NCI-H187 (cell line): ENCODE measurements around the gene COL18A1.

ENCODE experiments used
- DNase-seq, 2 experiments: peaks; one replicate each; lab custom pipeline; 2025; lab: John Stamatoyannopoulos, UW

Gene COL18A1

DNA sequence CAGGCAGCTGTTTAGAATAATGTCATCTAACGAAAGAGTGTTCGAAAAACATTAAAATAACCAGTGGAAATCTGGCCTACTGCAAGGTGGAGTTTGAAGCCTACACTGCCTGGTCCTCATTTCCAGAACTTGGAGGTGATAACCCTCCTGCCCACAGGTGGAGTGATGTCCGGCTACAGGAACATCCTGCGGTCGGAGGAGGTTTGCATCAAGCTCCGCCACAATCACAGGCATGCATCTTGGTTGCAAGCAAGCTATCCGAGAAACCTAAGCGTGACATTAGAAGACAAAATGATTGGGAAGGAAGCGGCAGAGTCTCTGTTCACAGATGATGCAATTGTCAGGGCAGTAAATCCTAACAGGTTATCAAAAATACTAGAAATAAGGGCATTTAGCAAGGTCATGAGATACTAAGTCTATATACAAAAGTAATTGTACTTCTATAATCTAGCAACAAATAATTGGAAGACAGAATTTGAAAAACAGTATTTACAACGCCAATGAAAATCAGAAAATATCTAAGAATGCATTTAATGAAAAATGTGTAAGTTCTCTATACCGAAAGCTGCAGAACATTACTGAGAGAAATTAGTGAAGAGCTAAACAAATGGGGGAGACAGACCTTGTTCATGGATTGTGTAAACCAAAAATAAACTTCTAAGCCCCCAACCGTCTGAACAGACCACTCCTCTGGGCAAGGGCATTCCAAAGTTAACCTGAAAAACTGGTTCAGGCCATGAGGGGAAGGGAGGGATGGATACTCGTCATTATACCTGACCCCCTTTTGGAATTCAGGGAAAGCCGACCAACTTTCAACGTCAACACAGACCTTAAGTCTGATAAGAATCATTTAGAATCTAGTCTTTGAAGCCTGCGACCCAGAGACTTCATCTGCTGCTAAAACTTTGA lies 141.9 kb downstream of the COL18A1 start:
- DNase-seq = no peak

DNA sequence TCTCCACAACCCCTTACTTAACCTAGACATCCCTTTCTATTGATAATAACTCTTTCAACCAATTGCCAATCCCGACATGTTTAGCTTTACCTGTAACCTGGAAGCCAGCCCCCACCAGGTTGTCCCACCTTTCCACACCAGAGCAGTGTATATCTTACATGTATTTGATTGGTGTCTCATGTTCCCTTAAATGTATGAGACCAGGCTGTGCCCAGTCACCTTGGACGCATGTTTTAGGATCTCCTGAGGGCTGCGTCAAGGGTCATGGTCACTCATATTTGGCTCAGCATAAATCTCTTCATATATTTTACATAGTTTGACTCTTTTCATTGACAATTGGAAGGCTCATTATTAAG lies 142.6 kb downstream of the COL18A1 start:
- DNase-seq = no peak

DNA sequence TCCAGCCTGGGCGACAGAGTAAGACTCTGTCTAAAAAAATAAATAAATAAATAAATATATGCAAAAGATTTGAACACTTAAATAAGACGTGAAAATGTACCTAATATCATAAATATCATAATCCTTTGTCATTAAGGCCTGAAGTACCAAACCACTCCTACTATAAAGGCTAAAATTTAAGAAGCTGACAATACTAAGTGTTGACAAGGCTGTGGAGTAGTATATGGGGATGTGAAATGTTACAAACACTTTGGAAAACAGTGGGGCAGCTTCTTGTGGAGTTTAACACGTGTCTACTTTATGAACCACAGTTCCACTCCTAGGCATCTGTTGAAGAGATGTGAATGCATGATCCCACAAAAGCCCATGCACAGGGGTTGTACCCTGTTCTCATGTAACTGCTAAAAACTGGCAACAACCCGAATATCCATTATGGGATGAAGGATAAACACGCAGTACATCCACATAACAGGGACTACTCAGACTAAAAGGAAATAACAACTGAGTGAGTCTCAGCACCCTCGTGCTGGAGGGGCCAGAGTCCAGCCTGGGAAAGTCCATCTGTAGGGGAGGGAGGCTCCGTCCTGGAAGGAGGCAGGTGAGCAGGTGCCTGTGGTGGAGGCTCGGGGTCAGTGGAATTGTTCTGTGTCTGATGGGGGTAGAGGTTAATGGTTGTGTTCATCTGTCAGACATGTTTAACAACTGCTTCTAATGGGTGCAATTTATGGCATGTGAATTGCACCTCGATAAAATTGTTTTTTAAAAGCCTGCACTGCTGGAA lies 143.9 kb downstream of the COL18A1 start:
- DNase-seq = no peak

DNA sequence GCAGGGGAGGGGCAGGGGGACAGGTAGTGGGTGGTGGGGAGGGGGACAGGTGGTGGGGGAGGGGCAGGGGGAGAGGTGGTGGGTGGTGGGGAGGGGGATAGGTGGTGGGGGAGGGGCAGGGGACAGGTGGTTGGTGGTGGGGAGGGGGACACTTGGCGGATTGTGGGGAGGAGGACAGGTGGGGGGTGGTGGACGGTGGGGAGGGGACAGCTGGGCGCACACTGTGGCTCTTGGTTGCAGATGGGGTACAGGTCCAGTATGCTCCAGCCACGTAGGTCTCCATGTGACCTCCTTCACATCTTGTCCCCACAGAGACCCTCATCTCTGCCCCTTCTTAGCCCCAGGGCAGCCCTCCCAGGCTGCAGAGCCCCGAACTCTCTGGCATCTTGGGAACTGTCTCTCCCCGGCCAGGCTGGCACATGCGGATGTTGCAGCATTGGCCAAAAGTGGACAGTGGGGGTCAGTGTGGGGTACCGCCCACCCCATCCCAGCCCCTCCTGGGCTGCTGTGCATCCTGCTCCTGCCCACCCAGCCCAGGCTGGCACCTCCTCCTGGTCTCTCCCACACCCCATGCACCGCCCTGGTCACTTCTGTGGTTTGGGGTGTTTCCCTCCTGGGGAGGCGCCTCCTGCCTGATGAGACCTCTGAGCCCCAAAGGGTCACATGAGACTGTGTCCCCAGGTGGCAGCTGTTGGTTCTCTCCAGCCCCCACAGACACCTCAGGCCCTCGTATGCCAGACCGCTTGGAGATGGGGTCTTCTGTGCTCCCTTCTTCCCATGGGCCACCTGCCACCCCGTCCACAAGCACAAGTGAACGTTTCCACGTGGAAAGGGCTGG lies 144.9 kb downstream of the COL18A1 start:
- no peak for DNase-seq

DNA sequence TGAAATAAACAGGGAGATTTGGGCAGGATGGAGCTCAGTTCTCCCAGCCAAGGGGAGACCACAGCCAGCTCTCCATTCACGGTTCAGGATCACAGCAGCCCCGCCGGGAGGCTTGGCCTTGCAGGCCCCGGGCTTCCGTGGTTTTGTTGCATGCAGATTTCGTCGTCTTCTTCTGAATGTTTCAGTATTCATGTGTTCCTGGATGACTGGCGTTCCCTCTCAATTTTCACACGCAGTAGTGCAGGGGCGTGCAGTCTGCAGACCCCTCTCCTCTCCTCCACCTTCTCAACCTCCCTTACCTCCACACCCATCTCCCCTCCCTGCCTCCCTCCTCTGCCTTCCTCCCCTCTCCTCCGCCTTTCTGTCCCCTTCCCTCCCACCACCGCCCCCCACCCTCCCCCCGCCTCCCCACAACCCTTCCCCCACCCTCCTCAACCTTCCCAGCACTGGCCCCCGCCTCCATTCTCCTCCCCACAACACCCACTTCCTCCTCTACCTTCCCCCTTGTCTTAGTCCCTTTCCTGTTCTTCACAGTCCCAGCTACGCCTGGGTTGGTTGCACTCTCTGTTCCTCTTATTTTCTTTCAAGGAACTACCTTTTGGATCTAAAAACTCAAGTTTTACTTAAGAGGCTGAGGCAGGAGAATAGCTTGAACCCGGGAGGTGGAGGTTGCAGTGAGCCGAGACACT lies 145.7 kb downstream of the COL18A1 start:
- no peak for DNase-seq

DNA sequence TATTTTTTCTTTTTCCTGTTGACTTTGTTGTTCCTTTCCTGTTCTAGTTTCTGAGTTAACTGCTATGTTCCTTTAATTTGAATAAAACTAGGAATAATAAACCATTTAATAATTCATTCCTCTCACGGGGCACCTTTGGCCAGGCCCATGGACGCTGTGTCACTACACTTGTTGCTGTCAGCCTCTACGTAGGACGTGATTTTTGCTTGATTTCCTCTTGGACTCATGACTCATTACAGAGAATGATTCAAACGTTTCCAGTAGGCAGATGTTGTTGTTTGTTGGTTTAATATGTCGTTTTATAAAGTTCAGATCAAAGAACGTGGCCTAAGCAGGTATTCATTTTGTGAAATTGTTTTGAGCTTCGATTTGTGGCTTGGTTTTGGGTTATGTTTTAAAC lies 146.4 kb downstream of the COL18A1 start:
- DNase-seq = no peak

DNA sequence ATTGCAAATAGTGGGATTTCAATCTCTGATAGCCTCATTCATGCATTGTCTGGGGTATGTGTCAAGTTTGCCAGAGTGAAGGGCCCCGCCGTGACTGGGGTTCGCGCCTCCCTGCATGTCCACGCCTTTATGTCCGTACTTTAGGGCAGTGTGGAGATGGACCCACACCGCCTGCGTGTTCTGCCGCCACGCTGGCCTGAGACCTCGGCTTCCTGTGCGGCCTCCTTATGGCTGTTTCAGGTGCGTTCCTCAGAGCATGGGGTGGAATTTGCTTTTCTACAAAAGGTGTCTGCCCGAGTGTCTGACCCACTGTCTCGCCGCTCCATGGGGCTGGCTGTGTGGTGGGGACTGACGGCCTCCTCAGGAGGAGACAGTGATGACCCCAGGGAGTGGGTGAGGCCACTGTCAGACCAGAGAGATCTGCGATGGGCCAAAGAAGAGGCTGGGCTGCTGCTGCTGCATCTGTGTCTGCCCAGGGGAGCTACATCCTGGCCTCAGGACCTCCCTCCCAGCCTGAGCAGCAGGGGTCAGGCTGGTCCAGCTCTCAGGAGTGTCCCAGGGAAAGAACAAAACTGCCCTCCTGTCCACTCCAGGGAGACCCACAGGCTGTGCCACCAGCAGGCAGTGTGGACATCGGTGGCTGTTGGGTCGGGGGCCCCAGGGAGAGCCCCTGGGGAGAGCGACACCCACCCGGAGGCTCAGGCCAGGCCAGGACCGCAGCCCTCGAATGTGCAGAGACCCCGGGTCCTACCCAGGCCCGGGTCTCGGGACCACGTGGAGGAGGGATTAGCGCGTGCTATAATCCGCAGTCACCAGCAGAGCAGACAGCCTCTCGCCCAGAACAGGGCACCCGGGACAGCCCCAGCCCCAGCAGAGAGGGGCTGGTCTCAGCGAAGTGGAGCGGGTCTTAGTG lies 147.1 kb downstream of the COL18A1 start:
- no peak for DNase-seq

DNA sequence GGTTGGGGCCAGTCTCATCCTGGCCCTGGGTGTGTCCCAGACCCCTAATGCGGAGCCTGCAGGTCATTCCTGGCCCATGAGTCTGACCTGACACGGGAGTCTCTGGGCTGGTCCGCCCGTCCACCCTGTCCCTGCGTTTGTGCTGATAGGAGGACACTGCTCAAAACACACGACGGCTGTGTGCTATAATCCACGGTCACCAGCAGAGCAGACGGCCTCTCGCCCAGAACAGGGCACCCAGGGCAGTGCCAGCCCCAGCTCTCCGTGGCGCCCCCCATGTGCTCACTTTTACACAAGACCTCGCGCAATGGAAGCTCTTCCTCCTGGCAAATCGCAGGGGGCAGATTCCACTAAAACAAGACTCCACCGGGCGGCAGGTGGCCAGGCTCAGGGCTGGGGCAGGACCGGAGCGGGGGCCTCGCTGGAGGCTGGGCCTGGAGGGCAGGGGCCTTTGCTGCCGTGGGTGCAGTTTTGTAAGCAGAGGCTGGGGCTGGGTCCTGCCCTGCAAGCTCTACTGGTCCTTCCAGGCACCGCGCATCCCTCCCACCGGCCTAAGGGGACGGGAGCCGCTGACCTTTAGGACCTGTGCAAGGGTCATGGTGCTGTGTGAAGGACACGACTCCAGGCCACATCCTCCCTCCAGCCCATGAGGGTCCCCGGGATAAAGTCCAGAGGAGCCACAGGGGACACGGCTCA lies 147.9 kb downstream of the COL18A1 start:
- no peak for DNase-seq

DNA sequence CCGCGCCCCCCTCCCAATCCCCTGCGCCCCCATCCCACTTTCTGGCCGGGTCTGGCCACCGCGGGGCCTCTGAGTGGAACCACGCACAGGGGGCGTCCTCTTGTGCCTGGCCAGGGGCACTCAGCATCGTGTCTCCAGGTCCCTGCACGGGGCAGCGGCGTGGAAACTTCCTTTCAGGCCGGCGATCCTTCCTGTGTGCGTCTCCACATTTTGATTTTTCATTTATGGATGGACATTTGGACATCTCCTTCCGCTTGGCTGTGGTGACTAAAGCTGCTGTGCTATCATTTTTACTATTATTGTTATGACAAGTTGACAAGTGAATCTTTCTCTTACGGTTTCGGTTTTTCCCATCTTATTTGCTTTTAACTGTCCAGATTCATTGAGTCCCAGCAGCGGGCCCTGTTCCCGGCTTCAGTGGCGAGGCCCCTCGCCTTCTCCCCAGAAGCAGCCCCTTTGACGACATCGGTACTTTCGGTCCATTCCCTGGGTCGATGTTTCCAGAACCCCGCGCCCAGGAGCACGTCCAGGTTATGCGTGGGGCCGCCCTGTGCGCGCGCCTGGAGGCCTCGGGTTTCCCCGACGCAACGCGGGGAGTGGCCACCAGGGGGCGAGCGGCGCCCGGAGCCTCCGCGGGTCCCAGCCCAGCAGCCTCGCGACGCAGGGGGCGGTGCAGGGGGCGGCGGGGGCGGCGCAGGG lies 149.7 kb downstream of the COL18A1 start:
- peak; percentile 24 to 28 for DNase-seq

DNA sequence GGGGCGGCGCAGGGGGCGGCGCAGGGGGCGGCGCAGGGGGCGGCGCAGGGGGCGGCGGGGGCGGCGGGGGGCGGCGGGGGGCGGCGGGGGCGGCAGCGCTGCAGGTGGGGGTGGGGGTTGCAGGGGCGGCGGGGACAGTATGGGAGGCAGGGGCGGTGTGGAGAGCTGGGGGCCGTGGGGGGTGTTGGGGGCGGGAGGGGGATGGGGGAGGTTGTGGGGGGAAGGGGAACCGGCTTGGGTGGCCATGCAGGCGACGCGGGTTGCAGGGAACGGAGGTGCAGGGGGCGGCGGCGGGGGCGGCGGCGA lies 150.2 kb downstream of the COL18A1 start:
- DNase-seq = no peak

DNA sequence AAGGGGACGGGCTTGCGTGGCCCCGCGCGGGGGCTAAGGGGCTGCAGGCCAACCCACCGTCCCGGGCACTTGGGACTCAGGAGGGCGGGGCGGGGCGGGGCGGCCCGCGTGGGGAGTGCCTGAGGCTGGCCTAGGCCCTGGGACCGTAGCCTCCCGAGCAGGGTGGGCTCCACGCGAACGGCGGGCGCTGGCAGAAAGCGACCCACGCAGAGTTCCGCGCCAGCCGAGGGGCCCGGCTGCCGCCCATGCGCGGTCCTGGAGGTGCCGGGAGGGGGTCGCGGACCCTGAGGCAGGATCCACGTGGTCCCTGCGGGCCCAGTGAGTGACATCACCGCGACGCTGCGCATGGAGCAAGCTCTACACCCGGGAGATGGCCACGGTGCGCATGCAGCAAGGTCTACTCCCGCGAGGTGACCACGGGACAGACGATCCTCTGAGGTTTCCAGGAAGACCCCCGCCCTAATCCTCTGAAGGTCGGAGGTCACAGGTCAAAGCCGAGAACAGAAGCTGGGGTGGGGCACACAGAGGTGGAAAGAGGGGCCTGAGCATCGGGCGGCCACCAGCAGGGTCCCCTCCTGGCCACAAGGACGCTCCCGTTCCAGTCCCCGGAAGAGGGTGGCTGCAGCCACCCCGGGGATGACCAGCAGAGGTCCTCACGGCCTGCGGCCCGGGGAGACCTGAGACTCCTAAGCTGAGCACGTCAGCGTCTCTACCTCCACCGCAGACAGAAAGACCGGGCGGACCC lies 150.8 kb downstream of the COL18A1 start:
- peak in 1 of 2 experiments; percentile 8 for DNase-seq

DNA sequence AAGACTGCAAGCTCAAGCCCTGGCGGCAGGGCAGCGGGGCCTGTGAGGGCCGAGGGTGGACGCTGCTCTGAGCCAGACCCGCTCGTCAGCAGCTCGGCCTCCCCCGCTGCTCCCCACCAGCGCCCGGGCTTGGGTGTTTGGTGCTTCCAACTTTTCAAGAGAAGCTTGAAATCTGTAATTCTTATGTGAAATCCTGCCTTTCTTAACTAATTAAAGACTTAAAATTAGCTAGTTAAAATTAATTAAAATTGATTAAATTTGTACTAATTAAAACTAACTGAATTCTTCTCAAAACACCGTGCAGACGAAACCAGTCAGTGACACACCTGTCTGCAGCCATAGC lies 151.3 kb downstream of the COL18A1 start:
- DNase-seq = no peak

DNA sequence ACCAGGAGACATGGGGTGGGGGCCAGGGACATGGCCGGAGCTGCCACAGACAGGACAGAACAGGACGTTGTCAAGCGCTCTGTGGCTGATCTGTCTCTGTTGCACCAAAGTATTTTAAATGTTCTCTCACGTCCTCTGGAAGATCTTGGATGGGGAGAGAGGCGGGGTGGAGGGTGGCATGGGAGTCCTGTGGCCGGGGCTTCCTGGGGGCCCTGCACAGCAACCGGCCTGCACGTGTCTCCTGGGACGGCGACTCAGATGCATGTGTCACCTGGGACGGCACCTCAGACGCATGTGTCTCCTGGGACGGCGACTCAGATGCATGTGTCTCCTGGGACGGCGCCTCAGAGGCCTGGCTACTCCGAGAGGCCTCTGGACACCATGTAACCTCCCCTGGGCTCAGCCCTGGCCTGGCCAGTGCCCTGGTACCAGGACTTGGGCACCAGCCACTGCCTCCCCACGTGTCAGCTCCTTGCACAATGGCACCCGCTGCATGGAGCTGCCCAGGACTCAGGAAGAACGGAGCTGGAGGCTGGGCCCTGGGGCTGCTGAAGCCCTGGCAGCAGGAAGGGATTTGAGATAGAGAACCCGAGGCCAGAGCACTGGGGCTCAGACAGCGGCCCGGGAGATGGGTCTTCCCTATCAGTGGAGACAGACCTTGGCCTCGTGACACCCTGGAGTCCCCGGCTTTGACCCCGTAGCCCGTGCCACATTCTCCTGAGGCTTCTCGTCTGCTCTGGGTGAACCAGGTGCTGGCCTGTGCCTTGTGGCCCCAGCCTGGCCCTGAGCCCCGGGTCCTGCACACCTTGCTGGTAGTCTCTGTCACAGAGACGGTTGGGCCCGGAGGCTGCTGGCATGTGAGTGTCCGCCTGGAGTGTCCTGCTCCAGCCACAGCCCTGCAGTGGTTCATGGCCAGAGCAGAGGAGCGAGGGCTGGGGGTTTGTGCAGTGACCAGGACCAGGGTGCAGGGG lies 152.0 kb downstream of the COL18A1 start:
- DNase-seq = no peak

DNA sequence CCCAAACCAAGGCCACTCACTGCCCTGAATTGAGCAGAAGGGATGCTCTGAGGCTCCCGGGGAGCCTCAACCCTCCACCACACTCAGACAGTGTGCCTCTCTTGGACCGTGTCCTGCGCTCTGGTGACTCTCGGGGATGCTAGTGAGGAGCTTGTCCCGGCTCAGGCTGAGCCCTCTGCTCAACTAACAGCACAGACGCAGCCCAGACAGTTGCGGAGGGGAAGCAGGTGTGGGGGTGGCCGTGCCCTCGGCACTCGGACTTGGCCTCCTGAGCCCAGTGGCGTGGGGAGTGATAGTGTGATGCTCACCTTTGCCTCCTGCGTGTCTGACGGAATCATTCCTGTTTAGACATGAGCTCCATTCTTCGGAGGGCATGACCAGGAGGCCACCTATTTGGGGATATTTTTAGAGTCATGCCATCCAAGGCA lies 152.7 kb downstream of the COL18A1 start:
- no peak for DNase-seq

DNA sequence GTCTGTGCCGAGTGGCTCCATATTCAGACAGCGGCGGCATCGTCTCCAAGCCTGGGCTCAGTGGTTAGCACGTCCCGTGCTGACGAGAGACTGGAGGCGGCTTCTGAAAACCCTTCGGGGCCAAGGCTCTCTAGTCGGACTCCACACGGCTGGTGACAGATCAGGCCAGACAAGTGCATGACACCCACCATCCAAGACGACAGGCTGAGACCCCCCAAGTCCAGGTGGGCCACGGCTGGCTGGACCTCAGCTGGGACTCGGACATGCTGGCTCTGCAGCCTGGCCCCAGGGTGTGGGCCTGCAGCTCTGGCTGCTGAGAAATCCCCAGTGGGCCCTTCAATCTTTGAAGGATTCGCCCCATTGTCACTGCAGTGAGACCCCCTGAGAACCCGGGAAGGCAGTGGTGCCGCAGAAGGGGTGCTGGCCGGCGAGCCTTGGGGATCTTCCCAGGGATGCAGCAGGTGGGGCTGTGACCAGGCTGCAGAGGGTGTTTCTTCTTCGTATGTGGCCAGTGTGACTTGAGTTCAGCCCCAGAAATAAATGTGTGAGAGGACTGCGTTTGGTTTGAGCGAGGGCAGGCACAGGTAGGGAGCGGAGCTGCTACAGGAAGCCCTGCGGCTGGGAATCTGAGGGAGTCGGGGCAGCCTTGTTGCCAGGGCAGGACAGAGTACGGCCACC lies 153.2 kb downstream of the COL18A1 start:
- no peak for DNase-seq

DNA sequence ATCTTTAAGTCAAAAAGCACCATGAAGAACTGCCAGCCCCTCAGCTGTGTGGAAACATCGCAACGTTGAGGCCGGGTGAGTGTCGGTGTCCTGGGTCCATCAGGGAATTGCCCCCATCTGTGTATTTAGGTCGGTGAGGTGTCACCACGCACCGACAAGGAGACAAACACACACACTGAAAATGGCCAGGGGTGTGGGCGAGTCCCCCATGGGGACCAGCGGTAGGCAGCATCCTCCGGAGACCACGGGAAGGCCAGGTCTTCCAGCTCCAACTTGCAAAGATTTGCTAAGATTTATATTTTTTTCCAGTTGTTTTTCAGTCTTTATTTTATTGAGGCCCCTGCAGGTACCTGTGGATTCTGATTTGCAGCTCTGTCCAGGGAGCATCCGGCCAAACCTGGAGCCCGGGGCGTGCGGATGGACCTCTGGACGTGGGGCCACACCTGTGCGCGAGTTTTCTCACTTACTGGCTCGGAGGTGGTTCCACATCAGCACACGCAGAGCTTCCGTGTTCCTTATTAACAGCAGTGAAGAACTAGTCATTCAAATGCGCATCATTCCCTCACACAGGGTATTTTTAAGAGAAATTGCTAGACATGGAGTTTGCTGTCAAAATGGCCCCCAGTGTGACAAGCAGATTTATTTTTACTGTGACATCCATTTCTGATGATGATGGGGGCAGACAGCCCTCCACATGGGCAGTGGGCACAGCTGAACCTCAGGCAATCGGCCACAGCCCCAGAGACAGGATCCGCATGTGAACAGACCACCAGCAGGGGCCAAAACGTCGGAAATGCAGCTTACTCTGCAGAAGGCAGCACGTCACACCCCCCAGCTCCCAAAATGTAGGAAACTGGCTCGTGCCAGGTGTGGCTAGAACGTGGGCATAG lies 154.5 kb downstream of the COL18A1 start:
- DNase-seq = no peak
